ENCODE data around the gene SAE1.

DNA sequence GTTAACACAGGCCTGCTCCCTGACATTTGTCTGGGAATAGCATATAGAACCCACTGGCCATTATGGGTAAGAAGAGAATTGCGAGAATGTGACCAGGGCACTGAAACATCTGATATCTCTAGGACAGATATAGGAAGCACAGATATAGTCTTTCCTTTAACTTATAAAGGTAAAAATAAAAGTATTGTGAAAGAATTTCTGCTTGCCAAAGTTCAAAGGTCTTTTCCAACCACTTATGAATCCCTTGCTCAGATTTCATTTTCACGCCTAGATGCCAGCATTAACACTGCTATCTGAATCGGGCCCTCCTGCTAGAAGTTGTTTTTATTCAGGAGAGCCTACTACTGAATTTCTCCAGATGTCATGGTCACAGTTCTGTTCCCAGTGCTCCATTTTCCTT lies 72.6 kb downstream of the SAE1 start:
- TF ChIP-seq NR2C2 (IDR thresholded peaks at IDR 0.05; ENCODE audit: borderline replicate concordance, control insufficient read depth, insufficient read length, low read depth), result no peak
- TF ChIP-seq CHD2 (IDR thresholded peaks at IDR 0.05; ENCODE audit: borderline replicate concordance, low read depth, low read length), result no peak
- TF ChIP-seq RFX5 (IDR thresholded peaks at IDR 0.05; ENCODE audit: low read depth, low read length), result no peak
- no peak for TF ChIP-seq JUNB (IDR thresholded peaks at IDR 0.05)
- no peak for TF ChIP-seq TCF12 (IDR thresholded peaks at IDR 0.05; ENCODE audit: low read depth, low read length)
- TF ChIP-seq TCF7 (IDR thresholded peaks at IDR 0.05; ENCODE audit: borderline replicate concordance), result no peak
- no peak for TF ChIP-seq EZH2 (IDR thresholded peaks at IDR 0.05; ENCODE audit: borderline replicate concordance, control insufficient read depth, low read depth, low read length)
- TF ChIP-seq ESRRA (IDR thresholded peaks at IDR 0.05; ENCODE audit: low read length), result no peak
- no peak for TF ChIP-seq POLR2A (IDR thresholded peaks at IDR 0.05; ENCODE audit: low read depth, low read length)
- no peak for TF ChIP-seq ATF7 (IDR thresholded peaks at IDR 0.05; ENCODE audit: low read depth)
- no peak for TF ChIP-seq HDAC6 (IDR thresholded peaks at IDR 0.05; ENCODE audit: unreplicated experiment)

Data from GM12878 (cell line).